ENCODE measurements around the gene CDKN2AIPNL. TPM values are rescaled to one million over a fixed set of nuclear protein-coding genes. Genes with fewer than 3 reads are reported as not detected.

The CDKN2AIPNL gene
- polyA plus RNA-seq, 1 of the 3 experiments (the other 2 are of a cell fraction): 23.3 TPM

DNA sequence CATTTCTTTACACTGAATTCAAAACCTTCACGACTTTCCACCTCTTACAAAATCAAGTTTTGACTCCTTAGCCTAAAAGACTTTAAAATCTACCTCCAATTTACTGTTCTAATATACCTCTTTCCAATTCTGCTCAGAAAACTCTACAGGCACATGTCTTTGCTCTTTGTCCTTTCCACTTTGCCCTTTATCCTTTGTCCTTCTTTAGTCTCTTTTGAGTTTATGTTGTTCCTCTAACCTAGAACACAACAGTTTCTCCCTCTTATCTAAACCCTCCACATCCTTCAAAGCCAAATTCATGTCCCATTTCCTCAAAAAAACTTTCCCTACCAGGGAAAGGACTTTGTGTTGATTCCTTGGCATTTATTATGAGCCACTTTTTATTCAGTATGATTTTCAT lies 46.1 kb downstream of the CDKN2AIPNL start:
- Histone ChIP-seq H3K9ac (no peak overlapping the region; the same call in 1 of the 2 replicates), H3K4me2 (peak overlapping the region; percentile 84; the same call in 1 of the 2 replicates), H3K27ac (ENCODE audit: low read depth in 2 of 2, low read length in 1 of 2) (no peak overlapping the region), H3K9me2 (no peaks in the 10 kb centered on the region), H3K4me1 (ENCODE audit: control insufficient read depth in 1 of 2, insufficient read depth in 2 of 2, low read depth in 1 of 2, low read length in 1 of 2) (peaks cover 7 to 12% of the 10 kb centered on the region in 2 experiments; a peak in 3 of 4 replicates), H2AFZ (ENCODE audit: low read depth) (no peak overlapping the region), H3K27me3 (ENCODE audit: insufficient read depth) (no peaks in the 10 kb centered on the region), H3F3A (replicated peaks; ENCODE audit: insufficient read depth) (peaks cover 25% of the 10 kb centered on the region), H3K79me2 (ENCODE audit: insufficient read depth) (peaks cover 65% of the 10 kb centered on the region), H3K9me3 (no peaks in the 10 kb centered on the region), H4K20me1 (ENCODE audit: insufficient read depth) (no peaks in the 10 kb centered on the region), H3K36me3 (replicated peaks in 1 of 2; ENCODE audit: control insufficient read depth in 1 of 2, insufficient read depth in 2 of 2, low read length in 1 of 2) (no peaks in the 10 kb centered on the region), H3K4me3 (ENCODE audit: low read depth in 2 of 2, low read length in 1 of 2) (no peak overlapping the region; a peak in 1 of 4 replicates)
- POLR2A ChIA-PET: no interaction called here
- CTCF ChIA-PET: no interaction called here
- no peak for DNase-seq
- WGBS (ENCODE audit: low lambda C conversion rate): 95% methylated on average over 1 of the region's 1 CpG
- no peak for TF ChIP-seq FOXJ3 (CRISPR knock-in tag; IDR thresholded peaks at IDR 0.05)
- TF ChIP-seq RAD21 (IDR thresholded peaks at IDR 0.05; ENCODE audit: low read length): no peak
- no peak for TF ChIP-seq MXI1 (IDR thresholded peaks at IDR 0.05; ENCODE audit: low read depth, low read length)
- TF ChIP-seq FOSL2 (IDR thresholded peaks at IDR 0.05; ENCODE audit: borderline replicate concordance, low read depth): no peak
- TF ChIP-seq RXRA (IDR thresholded peaks at IDR 0.05; ENCODE audit: borderline replicate concordance, low read depth): no peak
- no peak for TF ChIP-seq REST (IDR thresholded peaks at IDR 0.05; ENCODE audit: low read depth, low read length)
- no peak for TF ChIP-seq EZH2phosphoT487 (IDR thresholded peaks at IDR 0.05; ENCODE audit: borderline replicate concordance, low read depth)
- TF ChIP-seq GATA2 (CRISPR knock-in tag; IDR thresholded peaks at IDR 0.05): no peak
- TF ChIP-seq SMC3 (IDR thresholded peaks at IDR 0.05; ENCODE audit: low read depth, low read length): no peak
- TF ChIP-seq MAX (IDR thresholded peaks at IDR 0.05; ENCODE audit: low read depth): no peak
- TF ChIP-seq USF1 (IDR thresholded peaks at IDR 0.05; ENCODE audit: borderline replicate concordance, low read depth): no peak
- no peak for TF ChIP-seq TEAD4 (IDR thresholded peaks at IDR 0.05; ENCODE audit: borderline replicate concordance, insufficient read depth)
- TF ChIP-seq SIN3A (IDR thresholded peaks at IDR 0.05; ENCODE audit: borderline replicate concordance, low read depth, low read length): no peak
- TF ChIP-seq RFX5 (IDR thresholded peaks at IDR 0.05; ENCODE audit: low read length): no peak
- TF ChIP-seq YY1 (IDR thresholded peaks at IDR 0.05; ENCODE audit: low read depth): no peak
- TF ChIP-seq IRF3 (IDR thresholded peaks at IDR 0.05; ENCODE audit: low read depth, low read length): no peak
- TF ChIP-seq TAF1 (IDR thresholded peaks at IDR 0.05; ENCODE audit: borderline replicate concordance, low read depth, low read length): no peak
- no peak for TF ChIP-seq NRF1 (IDR thresholded peaks at IDR 0.05; ENCODE audit: low read depth, low read length)

Data from SK-N-SH (cell line).